PC-3 (cell line): Measurements from ENCODE around the gene GRIN2A. TPM values are rescaled to one million over a fixed set of nuclear protein-coding genes. Genes with fewer than 3 reads are reported as not detected.

Experiments used
- ATAC-seq: fragments of 200-7000 bp; cut with Tn5 transposase; 2 replicates; pipeline ENCODE4 v1.9.1; 2020; ENCODE audit warnings: mild to moderate bottlenecking, moderate library complexity
- BruUV-seq: library from RNA; stranded (reverse); fragments of 400-500 nt; replicated peaks from 2 replicates; lab custom pipeline; 2021; lab: Mats Ljungman, UMichigan
- CTCF ChIA-PET: fragments of 300-600 bp; sonication (Branson Sonifier 250); formaldehyde crosslinking; loops from one replicate; lab custom pipeline; 2022; ENCODE audit warnings: antibody characterized with exemption; lab: Charles Lee
- POLR2A ChIA-PET: fragments of 300-600 bp; sonication (Branson Sonifier 250); formaldehyde crosslinking; loops from one replicate; lab custom pipeline; 2022; ENCODE audit warnings: antibody characterized with exemption; ENCODE audit not compliant: unreplicated experiment; lab: Charles Lee
- DNase-seq: peaks from one replicate; pipeline ENCODE4 v3.0.0-alpha.2; 2015
- H2AFZ ChIP-seq: fragments of 300-600 bp; sonication (generic); 2 replicates; pipeline ENCODE4 v1.6.0; 2016; ENCODE audit warnings: antibody characterized with exemption, low read length
- H3F3A ChIP-seq: fragments of 300-600 bp; sonication (generic); one replicate; pipeline ENCODE4 v1.6.0; 2017; ENCODE audit warnings: antibody characterized with exemption, low read length, control low read depth, mild to moderate bottlenecking; ENCODE audit not compliant: unreplicated experiment
- H3K27ac ChIP-seq: fragments of 300-600 bp; sonication (generic); 2 replicates; pipeline ENCODE4 v1.5.1; 2016; ENCODE audit warnings: mild to moderate bottlenecking, low read length
- H3K27me3 ChIP-seq: fragments of 300-600 bp; sonication (generic); 2 replicates; pipeline ENCODE4 v1.6.1; 2016; ENCODE audit warnings: low read length, mixed read lengths
- H3K36me3 ChIP-seq: fragments of 300-600 bp; sonication (generic); 2 replicates; pipeline ENCODE4 v1.6.1; 2016; ENCODE audit warnings: low read depth, mixed run types, low read length, mixed read lengths
- H3K4me1 ChIP-seq: fragments of 300-600 bp; sonication (generic); 2 replicates; pipeline ENCODE4 v1.5.1; 2016; ENCODE audit warnings: low read length; ENCODE audit not compliant: insufficient read depth
- H3K4me2 ChIP-seq: fragments of 300-600 bp; sonication (generic); 2 replicates; pipeline ENCODE4 v1.6.0; 2016; ENCODE audit warnings: low read length
- H3K4me3 ChIP-seq: fragments of 300-600 bp; sonication (generic); 2 replicates; pipeline ENCODE4 v1.5.1; 2016; ENCODE audit warnings: mild to moderate bottlenecking, low read length, mixed read lengths
- H3K79me2 ChIP-seq: fragments of 300-600 bp; sonication (generic); 2 replicates; pipeline ENCODE4 v1.6.1; 2017; ENCODE audit warnings: low read length, mixed read lengths
- H3K9ac ChIP-seq: fragments of 300-600 bp; sonication (generic); 2 replicates; pipeline ENCODE4 v1.6.0; 2016; ENCODE audit warnings: mild to moderate bottlenecking, low read length
- H3K9me2 ChIP-seq: fragments of 300-600 bp; sonication (generic); replicated peaks from 2 replicates; pipeline ENCODE4 v1.6.1; 2016; ENCODE audit warnings: mixed run types, low read length, mixed read lengths
- H3K9me3 ChIP-seq: fragments of 300-600 bp; sonication (generic); 2 replicates; pipeline ENCODE4 v1.6.1; 2016; ENCODE audit warnings: low read length, mixed read lengths
- H4K20me1 ChIP-seq: fragments of 300-600 bp; sonication (generic); 2 replicates; pipeline ENCODE4 v1.6.1; 2016; ENCODE audit warnings: low read length, mixed read lengths
- CTCF ChIP-seq: fragments of 300-600 bp; sonication (generic); conservative IDR thresholded peaks from 2 replicates; pipeline ENCODE4 v1.5.1; 2017; ENCODE audit warnings: antibody characterized with exemption, low read depth, mild to moderate bottlenecking, low read length
- EZH2 ChIP-seq: fragments of 300-600 bp; sonication (generic); IDR thresholded peaks from one replicate; pipeline ENCODE4 v1.6.1; 2017; ENCODE audit warnings: antibody characterized with exemption, mild to moderate bottlenecking, low read length; ENCODE audit not compliant: unreplicated experiment
- EZH2phosphoT487 ChIP-seq: fragments of 300-600 bp; sonication (generic); IDR thresholded peaks from 2 replicates; pipeline ENCODE4 v1.6.1; 2018; ENCODE audit warnings: mild to moderate bottlenecking, antibody characterized with exemption, low read length, borderline replicate concordance
- intact Hi-C: fragments of 100-400 bp; cut with micrococcal nuclease; formaldehyde crosslinking; loops from 2 replicates; pipeline ENCODE4 v1.9.0; 2023
- total RNA-seq: library from RNA; depleted of rRNA; stranded (reverse); fragments of >200 nt; gene quantifications from 2 replicates; pipeline ENCODE4 v1.2.3, GENCODE V29; 2014; rRNA removed

GRIN2A gene
- total RNA-seq, 1 experiment from 2014 or later = 0.04 TPM

GRCh38 chr16:9703731-9704130, 478.5 kb downstream of the GRIN2A start:
- H4K20me1 ChIP-seq = no peaks in the 10 kb centered on the region
- H3K4me1 ChIP-seq = no peaks in the 10 kb centered on the region
- intact Hi-C loops = no loop called here
- no peaks in the 10 kb centered on the region for H3F3A ChIP-seq
- no peak overlapping the region for H3K27ac ChIP-seq
- no peaks in the 10 kb centered on the region for H3K79me2 ChIP-seq
- H3K9me3 ChIP-seq = no peaks in the 10 kb centered on the region
- H2AFZ ChIP-seq = no peak overlapping the region
- ATAC-seq (no peak), DNase-seq (no peak)
- no peaks in the 10 kb centered on the region for H3K9me2 ChIP-seq
- TF ChIP-seq EZH2 (no peak), EZH2phosphoT487 (no peak), CTCF (no peak)
- H3K36me3 ChIP-seq = no peaks in the 10 kb centered on the region
- H3K4me2 ChIP-seq = no peak overlapping the region
- ChIA-PET CTCF (no interaction called here), POLR2A (no interaction called here)
- no TSS peak for BruUV-seq
- H3K4me3 ChIP-seq = no peak overlapping the region
- H3K9ac ChIP-seq = no peak overlapping the region
- no peaks in the 10 kb centered on the region for H3K27me3 ChIP-seq

Other genes starting within 250 kb of the GRIN2A start
- gene ATF7IP2, start 203.6 kb upstream of the GRIN2A start, total RNA-seq = 6.2 and 11.6 TPM in 2 replicates